ENCODE measurements around the gene ITCH. TPM values are rescaled to one million over a fixed set of nuclear protein-coding genes. Genes with fewer than 3 reads are reported as not detected.

ITCH gene
- total RNA-seq, 1 experiment from 2014 or later, result 78.8 TPM

- ChIA-PET POLR2A (interaction anchor here (2.3 kb wide), 1 partner anchor 11 kb away, joined by 6 read pairs; the partner anchor contains the start of gene ITCH), CTCF (no interaction called here), RAD21 (ENCODE audit: low non-redundant PET in 1 of 2, low total read pairs in 2 of 2, uncharacterized antibody in 2 of 2, unreplicated experiment in 2 of 2) (no interaction called here)
- no peak overlapping the region for H3K27ac ChIP-seq (ENCODE audit: low read depth, low read length)
- no peak overlapping the region for H3K9ac ChIP-seq (ENCODE audit: low read length)
- H3K9me2 ChIP-seq (ENCODE audit: insufficient read depth), result no peaks in the 10 kb centered on the region
- intact Hi-C loops (cut with micrococcal nuclease), result no loop called here
- H3K9me3 ChIP-seq (ENCODE audit: control insufficient read depth in 1 of 2, insufficient read depth in 1 of 2, low read depth in 1 of 2, low read length in 2 of 2), result no peaks in the 10 kb centered on the region
- H3K36me3 ChIP-seq (ENCODE audit: control insufficient read depth in 1 of 2, insufficient read depth in 2 of 2, low read length in 2 of 2), result peaks cover 22 to 40% of the 10 kb centered on the region in 2 experiments
- H3K4me1 ChIP-seq (ENCODE audit: control insufficient read depth in 1 of 2, insufficient read depth in 2 of 2, low read length in 2 of 2), result peaks cover 2 to 26% of the 10 kb centered on the region in 2 experiments; a peak in 3 of 4 replicates
- ATAC-seq (no peak), DNase-seq (ENCODE audit: low read depth, low spot score) (no peak)
- H3K4me2 ChIP-seq (ENCODE audit: low read length), result no peak overlapping the region
- H3K27me3 ChIP-seq (ENCODE audit: insufficient read depth, low read length), result no peaks in the 10 kb centered on the region
- no peak overlapping the region for H2AFZ ChIP-seq (ENCODE audit: low read depth, low read length, poor library complexity, severe bottlenecking)
- no peak overlapping the region for H3K4me3 ChIP-seq (replicated peaks in 1 of 2; ENCODE audit: low read depth in 1 of 2, low read length in 2 of 2)
- no TSS peak for BruUV-seq (replicated peaks)
- no peak for TF ChIP-seq YY1 (IDR thresholded peaks at IDR 0.05; ENCODE audit: extremely low read depth, insufficient replicate concordance, low read depth, low read length)
- TF ChIP-seq EZH2phosphoT487 (IDR thresholded peaks at IDR 0.05; ENCODE audit: borderline replicate concordance), result no peak
- no peak for TF ChIP-seq JUND (IDR thresholded peaks at IDR 0.05)
- no peak for TF ChIP-seq ZNF274 (IDR thresholded peaks at IDR 0.05; ENCODE audit: low read depth, low read length)
- TF ChIP-seq EGR1 (IDR thresholded peaks at IDR 0.05; ENCODE audit: low read depth), result no peak
- no peak for TF ChIP-seq REST (IDR thresholded peaks at IDR 0.05; ENCODE audit: low read depth)
- TF ChIP-seq POLR2AphosphoS5 (IDR thresholded peaks at IDR 0.05; ENCODE audit: low read depth, low read length), result no peak
- TF ChIP-seq ATF3 (IDR thresholded peaks at IDR 0.05), result no peak
- no peak for TF ChIP-seq EZH2 (IDR thresholded peaks at IDR 0.05)
- TF ChIP-seq, protein P1, sequence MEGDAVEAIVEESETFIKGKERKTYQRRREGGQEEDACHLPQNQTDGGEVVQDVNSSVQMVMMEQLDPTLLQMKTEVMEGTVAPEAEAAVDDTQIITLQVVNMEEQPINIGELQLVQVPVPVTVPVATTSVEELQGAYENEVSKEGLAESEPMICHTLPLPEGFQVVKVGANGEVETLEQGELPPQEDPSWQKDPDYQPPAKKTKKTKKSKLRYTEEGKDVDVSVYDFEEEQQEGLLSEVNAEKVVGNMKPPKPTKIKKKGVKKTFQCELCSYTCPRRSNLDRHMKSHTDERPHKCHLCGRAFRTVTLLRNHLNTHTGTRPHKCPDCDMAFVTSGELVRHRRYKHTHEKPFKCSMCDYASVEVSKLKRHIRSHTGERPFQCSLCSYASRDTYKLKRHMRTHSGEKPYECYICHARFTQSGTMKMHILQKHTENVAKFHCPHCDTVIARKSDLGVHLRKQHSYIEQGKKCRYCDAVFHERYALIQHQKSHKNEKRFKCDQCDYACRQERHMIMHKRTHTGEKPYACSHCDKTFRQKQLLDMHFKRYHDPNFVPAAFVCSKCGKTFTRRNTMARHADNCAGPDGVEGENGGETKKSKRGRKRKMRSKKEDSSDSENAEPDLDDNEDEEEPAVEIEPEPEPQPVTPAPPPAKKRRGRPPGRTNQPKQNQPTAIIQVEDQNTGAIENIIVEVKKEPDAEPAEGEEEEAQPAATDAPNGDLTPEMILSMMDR (IDR thresholded peaks at IDR 0.05 in 2 of 3, conservative IDR thresholded peaks at IDR 0.05 in 1 of 3; ENCODE audit: borderline replicate concordance in 1 of 3, insufficient read depth in 1 of 3, low read depth in 2 of 3, low read length in 2 of 3), result no peak
- no peak for TF ChIP-seq SRF (IDR thresholded peaks at IDR 0.05; ENCODE audit: low read depth)
- TF ChIP-seq, protein P2, sequence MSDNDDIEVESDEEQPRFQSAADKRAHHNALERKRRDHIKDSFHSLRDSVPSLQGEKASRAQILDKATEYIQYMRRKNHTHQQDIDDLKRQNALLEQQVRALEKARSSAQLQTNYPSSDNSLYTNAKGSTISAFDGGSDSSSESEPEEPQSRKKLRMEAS (IDR thresholded peaks at IDR 0.05), result no peak
- TF ChIP-seq SIN3A (IDR thresholded peaks at IDR 0.05; ENCODE audit: low read depth), result no peak
- TF ChIP-seq FOSL1 (IDR thresholded peaks at IDR 0.05; ENCODE audit: low read depth), result no peak
- no peak for TF ChIP-seq ELF1 (IDR thresholded peaks at IDR 0.05; ENCODE audit: borderline replicate concordance, low read depth)
- H3K79me2 ChIP-seq (ENCODE audit: insufficient read depth, low read length), result peaks cover 91% of the 10 kb centered on the region
- H4K20me1 ChIP-seq (ENCODE audit: insufficient read depth), result peaks cover 10% of the 10 kb centered on the region; the same call in 1 of the 2 replicates
Measured at GRCh38 chr20:34374209-34374760, 11.2 kb downstream of the ITCH start.
